K562 (cell line): ENCODE measurements around the gene GAPT.

ENCODE experiments used
- ELF1 ChIP-seq: fragments of 200-800 bp; sonication (Bioruptor generic); IDR thresholded peaks from 2 replicates; pipeline ENCODE4 v1.6.1; 2016; ENCODE audit warnings: missing genetic modification characterization, missing compliant biosample characterization
- KDM1A ChIP-seq, 2 experiments: fragments of 450-650 bp; IDR thresholded peaks; 2 replicates each; pipeline ENCODE4 v1.6.1; 2016; ENCODE audit warnings: mild to moderate bottlenecking in 2 of 2
- RFX5 ChIP-seq: IDR thresholded peaks from 2 replicates; pipeline ENCODE4 v1.6.1; 2011; ENCODE audit warnings: low read depth, mild to moderate bottlenecking, improper control_type of control experiment, low read length
- SRSF9 ChIP-seq: fragments of 200-400 bp; formaldehyde crosslinking; IDR thresholded peaks from 2 replicates; pipeline ENCODE4 v1.6.1; 2017; ENCODE audit warnings: low read depth, low read length, borderline replicate concordance
- TCF7 ChIP-seq: sonication (generic); IDR thresholded peaks from 2 replicates; pipeline ENCODE4 v1.6.1; 2016; ENCODE audit warnings: antibody characterized with exemption, borderline replicate concordance
- TF ChIP-seq, protein P1 (sequence below), 2 experiments: fragments of 450-650 bp in 1 of 2; IDR thresholded peaks; 2 replicates each; pipeline ENCODE4 v1.6.1; 2011 to 2017; ENCODE audit warnings: low read depth in 2 of 2, antibody characterized with exemption in 1 of 2, borderline replicate concordance in 1 of 2, low read length in 1 of 2, mild to moderate bottlenecking in 1 of 2, mixed read lengths in 1 of 2; ENCODE audit not compliant: control insufficient read depth in 1 of 2
- TF ChIP-seq, protein P2 (sequence below): fragments of 200-800 bp; sonication (Bioruptor generic); IDR thresholded peaks from 2 replicates; pipeline ENCODE4 v1.6.1; 2017; ENCODE audit warnings: missing genetic modification characterization, missing compliant biosample characterization

DNA sequence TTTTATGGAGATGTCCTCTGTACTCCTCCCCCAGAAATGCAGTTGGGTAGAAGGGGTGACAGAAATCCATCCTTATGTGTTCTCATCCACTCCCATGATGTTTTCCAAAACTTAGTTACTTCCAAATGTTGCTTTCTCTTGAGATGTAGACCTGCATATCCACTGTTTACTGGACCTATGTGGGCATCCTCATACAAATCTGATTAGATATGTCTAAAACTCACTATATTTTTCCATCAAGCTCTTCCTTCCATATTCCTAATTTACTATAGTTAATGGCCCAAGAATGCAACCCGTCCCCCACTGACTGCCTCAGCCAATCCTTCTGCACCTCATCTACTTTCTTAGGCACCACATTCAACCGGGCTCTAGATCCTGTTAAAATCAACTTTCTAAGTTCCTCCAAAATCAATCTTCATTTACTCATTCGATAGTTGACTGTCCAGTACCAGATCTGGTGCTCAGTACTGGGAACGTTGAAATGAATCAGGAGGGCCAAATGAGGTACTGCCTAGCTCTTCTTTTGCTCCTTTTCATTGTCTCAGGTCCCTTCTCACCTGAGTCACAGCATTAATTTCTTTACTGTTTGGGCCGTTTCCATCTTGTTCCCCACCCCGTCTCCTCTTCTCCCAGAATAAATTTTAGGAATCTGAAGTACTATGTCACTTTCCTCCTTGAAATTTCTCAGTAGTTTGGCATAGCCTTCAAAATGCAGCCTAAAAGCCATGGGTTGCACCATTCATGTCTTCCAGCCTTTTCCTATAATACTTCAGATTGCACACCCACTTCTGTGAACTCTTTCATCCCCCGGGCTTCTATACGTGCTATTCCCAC, 39.3 kb upstream of the GAPT start:
- TF ChIP-seq, protein P1, sequence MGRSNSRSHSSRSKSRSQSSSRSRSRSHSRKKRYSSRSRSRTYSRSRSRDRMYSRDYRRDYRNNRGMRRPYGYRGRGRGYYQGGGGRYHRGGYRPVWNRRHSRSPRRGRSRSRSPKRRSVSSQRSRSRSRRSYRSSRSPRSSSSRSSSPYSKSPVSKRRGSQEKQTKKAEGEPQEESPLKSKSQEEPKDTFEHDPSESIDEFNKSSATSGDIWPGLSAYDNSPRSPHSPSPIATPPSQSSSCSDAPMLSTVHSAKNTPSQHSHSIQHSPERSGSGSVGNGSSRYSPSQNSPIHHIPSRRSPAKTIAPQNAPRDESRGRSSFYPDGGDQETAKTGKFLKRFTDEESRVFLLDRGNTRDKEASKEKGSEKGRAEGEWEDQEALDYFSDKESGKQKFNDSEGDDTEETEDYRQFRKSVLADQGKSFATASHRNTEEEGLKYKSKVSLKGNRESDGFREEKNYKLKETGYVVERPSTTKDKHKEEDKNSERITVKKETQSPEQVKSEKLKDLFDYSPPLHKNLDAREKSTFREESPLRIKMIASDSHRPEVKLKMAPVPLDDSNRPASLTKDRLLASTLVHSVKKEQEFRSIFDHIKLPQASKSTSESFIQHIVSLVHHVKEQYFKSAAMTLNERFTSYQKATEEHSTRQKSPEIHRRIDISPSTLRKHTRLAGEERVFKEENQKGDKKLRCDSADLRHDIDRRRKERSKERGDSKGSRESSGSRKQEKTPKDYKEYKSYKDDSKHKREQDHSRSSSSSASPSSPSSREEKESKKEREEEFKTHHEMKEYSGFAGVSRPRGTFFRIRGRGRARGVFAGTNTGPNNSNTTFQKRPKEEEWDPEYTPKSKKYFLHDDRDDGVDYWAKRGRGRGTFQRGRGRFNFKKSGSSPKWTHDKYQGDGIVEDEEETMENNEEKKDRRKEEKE (IDR thresholded peaks at IDR 0.05; ENCODE audit: borderline replicate concordance in 1 of 2, control insufficient read depth in 1 of 2, low read depth in 2 of 2, low read length in 1 of 2) = no peak
- TF ChIP-seq KDM1A (IDR thresholded peaks at IDR 0.05) (no peak), ELF1 (no peak), TCF7 (no peak), SRSF9 (no peak), RFX5 (no peak)
- TF ChIP-seq, protein P2, sequence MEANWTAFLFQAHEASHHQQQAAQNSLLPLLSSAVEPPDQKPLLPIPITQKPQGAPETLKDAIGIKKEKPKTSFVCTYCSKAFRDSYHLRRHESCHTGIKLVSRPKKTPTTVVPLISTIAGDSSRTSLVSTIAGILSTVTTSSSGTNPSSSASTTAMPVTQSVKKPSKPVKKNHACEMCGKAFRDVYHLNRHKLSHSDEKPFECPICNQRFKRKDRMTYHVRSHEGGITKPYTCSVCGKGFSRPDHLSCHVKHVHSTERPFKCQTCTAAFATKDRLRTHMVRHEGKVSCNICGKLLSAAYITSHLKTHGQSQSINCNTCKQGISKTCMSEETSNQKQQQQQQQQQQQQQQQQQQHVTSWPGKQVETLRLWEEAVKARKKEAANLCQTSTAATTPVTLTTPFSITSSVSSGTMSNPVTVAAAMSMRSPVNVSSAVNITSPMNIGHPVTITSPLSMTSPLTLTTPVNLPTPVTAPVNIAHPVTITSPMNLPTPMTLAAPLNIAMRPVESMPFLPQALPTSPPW (CRISPR knock-in tag) = no peak
